HG03442 (cell line): ENCODE measurements around the gene SPHK2.

Source experiments
- ATAC-seq: cut with Tn5 transposase; IDR thresholded peaks from one replicate; pipeline ENCODE4 v1.9.1; 2021; ENCODE audit warnings: mild to moderate bottlenecking, moderate library complexity; ENCODE audit not compliant: unreplicated experiment

Gene SPHK2

GRCh38 chr19:48635966-48636858 is 16.9 kb downstream of the SPHK2 start:
- ATAC-seq: no peak

DNA sequence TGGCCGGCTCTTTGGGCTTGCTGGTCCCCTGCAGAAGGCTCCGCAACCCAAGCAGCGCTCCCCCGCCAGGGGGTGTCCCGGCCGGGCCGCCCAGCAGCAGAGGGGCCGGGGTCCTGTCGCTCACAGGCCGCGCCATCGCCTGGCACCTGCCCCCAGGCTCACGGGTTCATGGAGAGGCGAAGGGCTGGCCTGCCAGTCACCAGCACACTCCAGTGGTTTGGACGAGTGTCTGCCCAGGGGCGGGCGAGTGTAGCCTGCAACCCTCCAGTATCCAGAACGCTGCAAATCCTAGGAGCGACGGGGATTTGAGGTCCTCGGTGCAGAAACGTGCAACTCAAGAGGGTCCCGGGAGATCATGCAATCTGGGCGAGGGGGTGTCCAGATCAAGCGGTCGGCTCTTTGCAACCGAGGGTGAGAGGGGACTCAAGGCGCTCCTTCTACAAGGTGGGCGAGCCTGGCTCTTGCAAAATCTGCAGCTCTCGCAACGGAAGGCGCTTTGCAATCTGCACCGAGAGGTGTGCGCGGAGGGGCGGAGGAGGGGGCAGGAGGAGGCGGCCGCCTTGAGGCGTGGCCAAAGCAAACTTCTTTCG is 17.6 kb downstream of the SPHK2 start, which contains the start of gene DBP:
Gene DBP (minus strand): TSS at position 521 of the 590 bp plus-strand sequence. CDS start 385 bp downstream, at position 136.
- no peak for ATAC-seq

DNA sequence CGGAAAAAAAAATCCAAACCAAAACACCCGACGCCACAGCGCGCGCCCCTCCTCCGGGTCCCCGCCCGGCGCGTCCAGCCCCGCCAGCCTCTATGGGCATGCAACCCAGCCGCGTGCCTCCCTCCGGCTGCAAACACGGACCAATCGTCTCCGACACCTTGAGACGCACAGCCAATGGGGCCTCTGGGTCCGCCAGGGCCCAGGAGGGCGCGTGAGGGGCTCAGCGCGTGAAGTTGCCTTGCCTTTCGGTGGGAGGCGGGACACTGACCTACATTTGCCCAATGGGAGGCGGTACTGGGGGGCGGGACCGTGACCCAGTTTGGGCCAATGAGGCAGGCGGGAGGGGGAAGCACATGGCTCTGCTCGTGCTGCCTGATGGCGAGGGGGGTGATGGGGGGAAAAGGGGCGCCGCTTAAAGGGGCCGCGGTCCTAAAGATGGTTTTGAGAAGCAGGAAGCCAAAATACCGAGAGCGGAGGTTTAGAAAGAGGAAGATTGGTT is 18.2 kb downstream of the SPHK2 start:
- peak; percentile 73 for ATAC-seq

- ATAC-seq: peak; percentile 8
These were observed 18.9 kb downstream of the SPHK2 start for GRCh38 chr19:48637948-48638830.

DNA sequence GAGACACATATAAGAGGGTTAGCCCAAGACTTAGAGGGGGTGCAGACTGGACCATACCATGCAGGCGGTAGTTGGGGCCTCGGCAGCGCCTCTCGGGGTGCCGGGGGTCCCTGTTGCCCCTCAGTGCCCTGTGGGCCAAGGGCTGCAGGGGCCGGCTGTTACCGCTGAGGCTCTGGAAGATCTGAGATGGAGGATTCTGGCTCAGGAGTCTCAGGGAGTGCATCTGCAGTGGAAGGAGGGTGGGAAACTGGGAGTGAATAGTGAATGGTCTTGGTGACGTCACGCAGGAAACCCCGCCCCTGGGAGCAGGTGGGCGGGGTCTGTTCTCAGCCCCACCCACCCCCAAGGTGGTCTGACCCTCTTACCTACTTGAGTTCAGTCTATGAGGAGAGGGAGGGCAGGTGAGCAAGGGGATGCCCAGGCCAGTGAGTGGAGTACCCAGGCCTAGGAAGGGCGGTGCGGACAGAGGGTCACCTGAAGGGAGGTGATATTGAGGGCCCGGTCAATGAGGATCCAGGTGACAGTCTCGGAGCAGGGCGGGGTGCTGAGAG is 19.6 kb downstream of the SPHK2 start:
- no peak for ATAC-seq

DNA sequence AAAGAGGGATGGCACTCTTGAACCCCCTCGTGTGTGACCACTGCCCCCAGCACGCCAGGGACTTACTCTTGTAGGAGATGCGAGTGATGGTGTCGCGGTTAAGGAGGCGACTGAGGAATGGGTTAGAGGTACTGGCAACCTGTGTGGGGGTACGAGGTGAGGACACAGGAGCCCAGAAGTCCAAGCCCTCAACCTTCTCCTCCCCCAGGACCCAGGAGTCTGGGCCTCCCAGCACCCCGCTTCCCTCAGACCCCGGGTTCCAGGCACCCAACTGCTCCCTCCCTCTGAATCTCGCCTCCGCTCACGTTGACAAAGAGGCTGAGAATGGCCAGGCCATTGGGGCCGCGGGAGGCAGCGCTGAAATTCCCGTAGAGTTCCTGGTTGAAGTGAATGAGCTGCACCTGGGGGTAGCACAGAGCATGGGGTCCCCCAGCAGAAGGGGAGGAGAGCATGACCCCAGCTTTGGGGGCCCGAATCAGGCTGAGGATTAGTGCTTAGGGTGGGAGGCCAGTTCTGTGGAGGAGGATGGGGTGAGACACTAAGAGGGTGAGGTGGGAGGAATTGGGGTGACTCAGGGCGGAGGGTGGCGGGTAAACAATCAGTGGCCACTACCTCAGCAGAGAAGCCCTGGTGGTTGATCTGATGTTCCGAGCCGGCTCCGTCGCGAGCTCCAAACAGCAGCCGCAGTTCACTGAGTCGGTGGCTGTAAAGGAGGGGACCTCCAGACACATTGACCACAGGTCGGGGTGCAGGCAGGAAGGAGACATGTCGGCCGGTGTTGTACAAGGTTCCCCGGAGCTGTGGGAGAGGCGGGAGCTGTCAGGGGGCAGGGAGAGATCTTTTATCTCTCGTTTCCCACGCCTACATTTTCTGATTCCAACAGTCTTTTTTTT is 20.4 kb downstream of the SPHK2 start:
- ATAC-seq: no peak

DNA sequence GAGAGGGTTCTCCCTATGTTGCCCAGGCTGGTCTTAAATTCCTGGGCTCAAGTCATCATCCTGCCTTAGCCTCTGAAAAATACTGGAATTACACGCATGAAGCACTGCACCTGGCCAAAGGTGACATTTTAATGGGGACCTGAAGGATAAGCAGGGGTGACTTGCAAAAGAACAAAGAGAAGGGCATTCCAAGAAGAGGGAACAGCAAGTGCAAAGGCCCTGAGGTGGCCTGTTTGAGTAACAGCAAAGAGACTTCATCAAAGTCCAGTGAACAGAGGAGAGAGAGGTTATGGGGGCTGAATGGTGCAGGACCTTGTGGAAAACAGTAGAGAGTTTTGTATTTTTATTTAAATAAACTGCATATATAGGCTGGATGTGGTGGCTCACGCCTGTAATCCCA is 22.5 kb downstream of the SPHK2 start:
- no peak for ATAC-seq

DNA sequence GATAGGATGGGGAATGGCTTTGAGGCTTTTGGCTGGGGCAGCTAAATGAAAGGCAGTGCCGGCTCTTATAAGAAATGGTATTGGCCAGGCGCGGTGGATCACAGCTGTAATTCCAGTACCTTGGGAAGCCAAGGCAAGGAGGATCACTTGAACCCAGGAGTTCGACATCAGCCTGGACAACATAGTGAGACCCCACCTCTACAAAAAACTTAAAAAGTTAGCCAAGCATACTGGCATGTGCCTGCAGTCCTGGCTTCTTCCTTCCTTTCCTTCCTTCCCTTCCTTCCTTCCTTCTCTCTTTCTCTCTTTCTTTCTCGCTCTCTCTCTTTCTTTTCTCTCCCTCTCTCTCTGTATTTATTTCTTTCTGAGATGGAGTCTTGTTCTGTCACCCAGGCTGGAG is 23.6 kb downstream of the SPHK2 start:
- ATAC-seq: no peak

GRCh38 chr19:48644355-48644754 is 25.0 kb downstream of the SPHK2 start:
- no peak for ATAC-seq

DNA sequence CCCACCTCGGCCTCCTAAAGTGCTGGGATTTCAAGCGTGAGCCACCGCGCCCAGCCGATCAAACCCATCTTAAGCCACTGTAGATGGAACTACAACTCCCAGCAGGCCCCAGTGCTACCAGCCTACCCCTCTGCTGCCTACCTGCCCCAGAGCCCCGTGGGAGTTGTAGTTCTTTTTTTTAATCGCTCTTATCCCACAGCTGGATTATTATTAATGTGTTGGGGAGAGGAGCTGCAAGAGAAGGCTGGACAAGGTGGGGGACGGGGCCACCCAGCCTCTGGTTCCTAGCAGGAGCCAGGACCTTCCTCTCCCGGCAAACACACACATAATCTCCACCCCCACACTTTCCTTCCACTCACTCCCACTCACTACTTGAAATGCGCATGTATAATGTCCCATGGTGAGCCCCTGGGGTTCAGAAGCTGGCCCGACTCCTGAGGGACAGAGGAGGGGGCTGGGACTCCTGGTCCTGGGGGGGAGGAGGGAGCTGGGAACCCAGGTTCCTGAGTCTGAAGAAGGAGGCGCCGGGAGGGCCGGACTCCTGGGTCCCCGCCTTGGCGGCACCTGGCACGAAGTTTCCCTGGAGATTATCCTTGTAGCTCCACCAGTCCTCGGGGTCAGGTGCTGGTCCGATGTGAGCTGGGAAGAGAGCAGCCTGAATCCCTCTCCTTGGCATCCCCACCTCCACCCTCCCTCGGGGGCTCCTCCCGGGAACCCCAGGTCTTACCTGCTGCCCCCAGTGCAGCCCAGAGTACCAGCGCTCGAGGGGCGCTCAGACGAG is 25.7 kb downstream of the SPHK2 start:
- ATAC-seq: no peak

DNA sequence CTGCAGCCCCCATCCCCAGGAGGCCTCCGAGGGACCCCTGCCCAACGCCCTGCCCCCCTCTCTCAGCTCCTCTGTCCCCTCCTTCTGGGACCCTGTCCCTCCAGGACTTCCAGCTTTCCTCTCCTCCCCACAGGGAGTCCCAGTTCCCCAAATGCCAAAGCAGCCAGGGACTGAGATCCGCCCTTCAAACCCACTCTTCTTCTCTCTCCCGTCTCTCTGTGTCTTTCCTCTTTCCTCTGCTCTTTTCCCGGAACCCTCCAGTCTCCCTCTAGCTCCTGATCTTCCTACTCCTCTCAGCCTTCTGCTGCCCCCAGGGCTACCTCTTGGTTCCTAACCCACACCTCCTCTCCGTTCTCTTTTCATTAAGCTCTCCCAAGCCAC is 26.3 kb downstream of the SPHK2 start:
- no peak for ATAC-seq

DNA sequence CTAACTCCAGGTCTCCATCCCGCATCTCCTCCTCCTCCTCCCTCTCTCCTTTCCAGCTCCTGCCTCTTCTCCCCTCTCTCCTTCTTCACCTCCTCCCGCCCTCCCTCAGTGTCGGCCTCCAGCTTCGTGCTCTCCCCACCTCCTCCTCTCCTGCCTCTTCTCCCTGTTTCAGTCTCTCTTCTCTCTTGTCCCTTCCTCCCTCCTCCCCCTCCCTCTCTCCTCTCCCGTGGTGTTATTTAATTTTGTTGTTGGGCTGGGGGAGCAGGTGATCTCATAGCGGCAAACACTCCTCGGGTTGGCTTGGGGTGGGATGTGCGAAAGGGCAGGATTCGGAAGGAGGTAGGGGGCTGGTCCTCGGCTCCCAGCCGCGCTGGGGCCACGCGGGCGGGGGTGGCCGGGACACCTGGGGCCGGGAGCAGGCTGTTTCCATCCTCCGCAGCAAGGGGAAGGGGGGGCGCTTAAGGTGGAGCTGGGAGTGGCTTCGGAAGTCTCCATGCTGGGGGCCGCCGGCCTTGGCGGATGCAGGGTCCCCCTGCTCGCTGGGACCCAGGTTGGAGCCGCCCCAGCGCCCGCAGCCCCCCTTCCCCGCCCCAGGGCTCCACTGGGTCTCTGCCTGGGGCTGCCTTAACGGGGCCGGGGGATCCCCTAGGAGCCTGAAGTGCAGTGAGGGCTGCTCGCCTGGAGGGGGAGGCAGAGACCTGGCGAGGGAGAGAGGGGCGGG is 26.9 kb downstream of the SPHK2 start, which contains the start of gene CA11:
Gene CA11 (minus strand): TSS at position 187 of the 721 bp plus-strand sequence. CDS start 555 bp downstream, outside the sequence.
- peak; percentile 58 for ATAC-seq

DNA sequence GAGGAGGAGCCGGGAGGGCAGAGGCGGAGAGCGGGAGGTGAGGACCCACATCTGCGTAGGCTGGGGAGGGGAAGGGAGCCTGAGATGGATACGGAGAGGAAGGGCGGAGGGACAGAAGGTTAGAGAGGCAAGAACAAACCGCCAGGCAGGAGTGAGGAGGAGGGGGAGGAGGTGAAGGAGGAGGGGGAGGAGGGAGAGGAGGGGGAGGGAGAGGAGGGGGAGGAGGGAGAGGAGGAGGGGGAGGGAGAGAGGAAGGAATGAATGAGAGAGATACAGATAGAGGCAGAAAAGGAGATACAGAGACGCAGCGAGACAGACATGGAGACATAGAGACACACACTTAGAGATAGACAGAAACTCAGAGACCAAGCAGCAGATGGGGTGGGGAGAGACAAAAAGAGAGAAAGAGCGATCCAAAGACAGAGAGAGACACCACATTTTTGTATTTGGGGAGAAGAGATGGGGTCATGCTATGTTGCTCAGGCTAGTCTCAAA is 27.5 kb downstream of the SPHK2 start:
- no peak for ATAC-seq

DNA sequence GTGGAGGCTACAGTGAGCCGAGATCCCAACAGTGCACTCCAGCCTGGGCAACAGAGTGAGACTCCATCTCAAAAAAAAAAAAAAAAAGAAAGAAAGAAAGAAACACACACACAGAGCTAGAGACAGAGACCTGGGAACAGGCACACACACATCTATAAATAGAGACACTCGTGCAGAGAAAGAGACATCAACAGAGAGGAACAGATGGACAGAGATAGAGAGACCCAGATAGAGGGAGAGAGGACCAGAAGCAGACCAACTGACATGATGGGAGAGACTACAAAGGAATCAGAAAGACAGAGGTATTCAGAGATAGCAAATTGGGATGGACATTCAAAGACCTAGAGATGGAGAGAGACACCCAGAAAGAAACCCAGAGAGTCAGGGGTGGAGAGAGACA is 28.8 kb downstream of the SPHK2 start:
- ATAC-seq: no peak

DNA sequence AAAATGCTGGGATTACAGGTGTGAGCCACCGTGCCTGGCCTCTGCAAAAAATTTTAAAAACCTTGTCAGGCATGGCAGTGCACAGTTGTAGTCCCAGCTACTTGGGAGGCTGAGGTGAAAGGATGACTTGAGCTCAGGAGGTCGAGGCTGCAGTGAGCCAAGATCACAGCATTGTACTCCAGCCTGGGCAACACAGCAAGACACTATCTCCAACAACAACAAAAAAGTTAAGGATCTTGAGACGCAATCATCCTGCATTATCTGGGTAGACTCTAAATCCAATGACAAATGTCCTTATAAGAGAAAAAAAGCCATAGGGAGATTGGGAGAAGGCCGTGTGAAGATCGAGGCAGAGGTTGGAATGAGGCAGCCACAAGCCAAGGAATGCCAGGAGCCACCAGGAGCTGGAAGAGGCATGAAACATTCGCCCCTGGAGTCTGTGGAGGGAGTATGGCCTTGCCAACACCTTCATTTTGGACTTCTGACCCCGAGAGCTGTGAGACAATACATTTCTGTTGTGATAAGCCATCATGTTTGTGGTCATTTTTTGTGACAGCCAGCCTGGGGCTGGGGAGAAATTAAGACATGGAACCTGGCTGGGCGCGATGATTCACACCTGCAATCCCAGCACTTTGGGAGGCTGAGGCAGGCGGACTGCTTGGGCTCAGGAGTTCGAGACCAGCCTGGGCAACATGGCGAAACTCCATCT is 31.8 kb downstream of the SPHK2 start:
- ATAC-seq: no peak

- ATAC-seq: no peak
These were observed 32.4 kb downstream of the SPHK2 start for GRCh38 chr19:48651683-48652048.

DNA sequence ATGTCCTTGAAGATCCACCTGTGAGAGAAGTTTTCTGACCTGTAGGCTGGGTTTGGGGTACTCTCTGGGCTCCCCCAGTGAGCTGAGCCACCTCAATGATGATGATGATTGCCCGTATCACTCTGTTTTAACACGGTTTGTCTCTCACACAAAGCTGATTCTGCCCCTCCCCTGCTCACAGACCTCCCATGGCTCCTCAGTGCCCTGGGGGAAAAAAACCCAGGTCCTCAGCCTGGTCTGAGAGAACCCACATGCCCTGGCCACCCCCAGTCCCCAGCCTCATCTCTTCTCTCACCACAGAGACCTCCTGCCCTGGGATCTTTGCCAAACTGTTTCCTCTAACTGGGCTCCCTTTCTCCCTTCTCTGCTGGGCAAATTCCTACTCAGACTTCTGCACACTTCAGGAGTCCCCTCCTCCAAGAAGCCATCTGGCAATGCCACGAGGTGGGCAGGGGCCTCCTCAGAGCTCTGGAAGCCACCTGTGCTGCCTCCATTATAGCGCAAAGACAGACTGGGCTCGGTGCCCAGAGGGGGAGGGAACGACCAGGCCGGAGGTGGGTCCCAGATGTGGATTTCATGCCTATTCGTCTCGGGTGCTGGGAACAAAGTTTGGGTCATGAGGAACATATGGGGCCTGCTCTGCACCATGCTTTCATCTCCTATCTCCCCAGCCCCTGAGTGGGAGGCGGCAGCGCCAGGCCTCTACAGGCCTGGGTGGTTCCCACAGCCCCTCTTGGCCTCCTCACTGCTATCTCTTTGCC is 35.2 kb downstream of the SPHK2 start:
- no peak for ATAC-seq
